ENCODE data around the gene CREB5.

The CREB5 gene

DNA sequence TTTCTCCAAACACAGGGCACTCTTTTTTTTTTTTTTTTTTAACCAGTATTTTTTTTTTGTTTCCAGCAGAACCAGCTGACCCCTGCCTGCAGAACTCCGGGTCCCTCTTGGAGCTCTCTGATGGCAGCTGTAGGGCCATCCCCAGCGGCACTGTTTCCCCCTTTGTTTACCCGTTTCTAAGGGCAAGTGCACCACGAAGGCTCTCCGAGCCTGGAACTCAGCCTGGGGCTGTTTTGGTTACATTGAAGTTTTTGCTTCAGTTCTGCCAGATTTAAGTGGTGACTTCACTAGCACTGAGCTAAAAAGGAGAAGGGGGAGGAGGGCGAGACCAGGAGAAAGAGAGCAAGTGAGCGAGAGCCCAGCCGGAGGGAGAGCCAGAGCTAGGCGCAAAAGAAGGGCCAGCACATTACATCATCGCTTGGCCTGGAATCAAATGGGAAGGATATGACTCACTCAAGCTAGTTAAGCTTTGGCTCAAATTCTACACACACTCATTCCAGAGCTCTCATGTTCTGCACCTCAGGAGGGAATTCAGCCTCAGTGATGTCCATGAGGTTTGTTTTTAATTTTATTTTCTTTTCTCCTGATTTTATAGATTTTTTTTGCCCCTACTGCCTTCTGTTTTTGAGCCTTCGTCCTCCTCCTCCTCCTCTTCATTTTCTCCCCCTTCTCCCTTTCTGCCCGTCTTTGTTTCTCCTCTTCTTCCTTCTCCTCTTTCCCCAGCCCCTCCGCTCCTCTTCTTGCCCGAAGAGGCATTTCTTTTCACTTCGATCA lies 273.5 kb downstream of the CREB5 start:
- peak overlapping the region; percentile 6 to 42 (median 35) for H3K4me3 ChIP-seq
- H3K27ac ChIP-seq, result peak overlapping the region in 19 of 21 experiments; percentile 29 to 85 (median 66)

DNA sequence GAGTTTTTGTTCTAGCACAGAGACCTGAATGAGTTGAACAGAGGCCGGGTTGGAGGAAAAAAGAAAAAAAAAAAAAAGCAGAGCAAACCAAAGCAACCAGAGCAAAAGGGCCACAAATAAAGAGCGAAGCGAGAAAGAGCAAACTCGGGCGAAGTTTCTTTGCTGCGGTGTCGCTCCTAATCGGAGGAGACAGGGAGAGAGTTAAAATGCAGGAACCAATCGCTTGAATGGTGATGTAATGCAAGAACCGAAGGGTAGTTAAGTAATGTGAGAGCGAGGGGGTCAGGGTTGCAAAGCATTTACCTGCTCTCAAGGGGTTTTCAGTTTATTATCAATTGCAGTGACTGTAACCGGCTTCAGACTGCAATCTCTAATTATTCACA lies 274.1 kb downstream of the CREB5 start:
- H3K4me3 ChIP-seq, result peak overlapping the region; percentile 6 to 42 (median 35)
- peak overlapping the region in 19 of 21 experiments; percentile 29 to 85 (median 66) for H3K27ac ChIP-seq

DNA sequence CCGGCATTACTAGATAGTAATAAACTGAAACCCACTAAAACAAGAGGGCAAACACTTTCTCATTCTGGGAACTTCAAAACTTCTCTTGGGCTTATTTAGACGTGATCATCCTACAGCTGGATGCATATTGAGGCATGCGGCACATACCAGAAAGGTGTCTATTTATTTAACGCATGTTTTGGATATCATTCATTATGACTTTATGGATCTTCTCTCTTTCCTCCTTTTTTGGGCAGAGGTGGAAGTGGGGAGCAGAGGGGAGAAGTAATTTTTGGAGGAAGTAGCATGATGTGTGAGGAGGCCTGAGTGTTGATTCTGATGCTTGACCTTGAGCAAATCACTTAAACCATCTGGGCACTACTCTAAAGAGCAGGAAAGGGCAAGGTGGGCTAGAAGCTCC lies 275.2 kb downstream of the CREB5 start:
- peak overlapping the region in 3 of 7 experiments; percentile 35 to 42 (median 38) for H3K4me3 ChIP-seq

GRCh38 chr7:28688174-28688573 lies 275.9 kb downstream of the CREB5 start:
- Histone ChIP-seq H3K27ac (peak overlapping the region in 2 of 21 experiments; percentile 51 to 85), H3K4me3 (peak overlapping the region in 1 of 7 experiments; percentile 35)

More for the DNA sequence above, 275.2 kb downstream of the CREB5 start:
- H3K27ac ChIP-seq, result peak overlapping the region in 6 of 21 experiments; percentile 7 to 85 (median 51)

GRCh38 chr7:28688651-28689050 lies 276.3 kb downstream of the CREB5 start:
- Histone ChIP-seq H3K4me3 (peak overlapping the region in 1 of 7 experiments; percentile 35), H3K27ac (peak overlapping the region in 1 of 21 experiments; percentile 51)

GRCh38 chr7:28695300-28696295 lies 283.3 kb downstream of the CREB5 start:
- H3K4me3 ChIP-seq, result no peak overlapping the region
- no peak overlapping the region for H3K27ac ChIP-seq

GRCh38 chr7:28697913-28698563 lies 285.7 kb downstream of the CREB5 start:
- Histone ChIP-seq H3K4me3 (no peak overlapping the region), H3K27ac (peak overlapping the region in 4 of 21 experiments; percentile 5 to 71 (median 35))

DNA sequence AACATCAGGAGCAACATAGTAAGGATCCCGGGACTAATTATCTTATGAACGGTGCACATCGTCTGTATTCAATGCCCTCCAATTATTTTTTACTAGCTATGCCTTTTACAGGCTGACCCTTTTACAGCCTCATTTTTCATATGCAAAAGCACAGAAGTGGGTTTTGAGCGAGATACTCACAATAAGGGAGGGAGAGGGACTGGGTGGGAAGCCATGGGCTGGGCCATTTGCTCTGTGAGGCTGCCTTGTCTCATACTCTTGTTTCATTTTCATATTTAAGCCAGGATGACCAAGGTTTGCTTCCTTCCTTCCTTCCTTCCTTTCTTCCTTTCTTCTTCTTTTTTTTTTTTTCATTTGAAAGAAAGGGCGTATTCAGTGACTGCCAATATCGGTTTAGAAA lies 286.5 kb downstream of the CREB5 start:
- H3K27ac ChIP-seq, result peak overlapping the region in 2 of 21 experiments; percentile 14 to 39
- H3K4me3 ChIP-seq, result no peak overlapping the region

GRCh38 chr7:28700096-28700495 lies 287.8 kb downstream of the CREB5 start:
- no peak overlapping the region for H3K27ac ChIP-seq
- no peak overlapping the region for H3K4me3 ChIP-seq

DNA sequence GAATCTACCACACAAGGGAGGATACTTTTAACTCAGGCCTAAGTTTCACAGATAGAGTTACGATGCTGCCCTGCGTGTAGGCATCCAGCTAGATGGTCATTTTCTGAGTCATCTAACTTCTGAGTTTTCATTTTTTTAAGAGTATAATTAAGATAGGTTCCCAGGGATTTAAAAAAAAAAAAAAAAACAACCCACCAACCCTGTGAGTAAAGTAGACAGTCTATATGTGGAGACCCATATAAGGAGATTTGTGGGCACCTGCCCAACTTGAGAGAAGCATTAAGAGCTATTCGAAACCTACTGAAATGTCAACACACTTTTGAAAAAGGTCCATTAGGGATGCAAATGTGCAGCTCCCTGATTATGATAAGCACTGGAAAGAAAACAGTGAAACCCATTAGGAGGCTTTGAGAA lies 288.5 kb downstream of the CREB5 start:
- no peak overlapping the region for H3K4me3 ChIP-seq
- H3K27ac ChIP-seq, result peak overlapping the region in 1 of 21 experiments; percentile 26

- Histone ChIP-seq H3K4me3 (no peak overlapping the region), H3K27ac (peak overlapping the region in 2 of 21 experiments; percentile 0 to 4)
These were observed 289.4 kb downstream of the CREB5 start for GRCh38 chr7:28701731-28702130.

DNA sequence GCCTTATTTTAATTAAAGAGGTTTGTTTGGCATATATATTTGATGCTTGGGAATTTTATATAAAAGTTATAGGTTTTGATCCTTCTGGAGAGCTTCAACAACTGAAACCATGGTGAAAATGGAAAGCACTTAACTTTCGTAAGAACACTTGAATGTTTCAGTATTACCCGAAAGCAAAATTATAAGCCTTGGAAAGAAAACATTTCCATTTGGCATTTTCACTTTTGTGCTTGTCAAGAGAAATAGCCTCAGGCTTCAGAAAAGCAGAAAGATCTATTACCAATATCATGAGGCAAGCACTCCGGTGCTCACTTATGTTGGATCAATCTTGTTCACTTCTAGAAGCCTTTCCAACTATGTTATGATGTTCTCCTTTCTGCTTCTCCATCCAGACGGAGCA lies 289.9 kb downstream of the CREB5 start:
- Histone ChIP-seq H3K27ac (peak overlapping the region in 2 of 21 experiments; percentile 0 to 4), H3K4me3 (no peak overlapping the region)

- Histone ChIP-seq H3K27ac (peak overlapping the region in 1 of 21 experiments; percentile 7), H3K4me3 (no peak overlapping the region)
These were observed 290.9 kb downstream of the CREB5 start for GRCh38 chr7:28703037-28703765.

DNA sequence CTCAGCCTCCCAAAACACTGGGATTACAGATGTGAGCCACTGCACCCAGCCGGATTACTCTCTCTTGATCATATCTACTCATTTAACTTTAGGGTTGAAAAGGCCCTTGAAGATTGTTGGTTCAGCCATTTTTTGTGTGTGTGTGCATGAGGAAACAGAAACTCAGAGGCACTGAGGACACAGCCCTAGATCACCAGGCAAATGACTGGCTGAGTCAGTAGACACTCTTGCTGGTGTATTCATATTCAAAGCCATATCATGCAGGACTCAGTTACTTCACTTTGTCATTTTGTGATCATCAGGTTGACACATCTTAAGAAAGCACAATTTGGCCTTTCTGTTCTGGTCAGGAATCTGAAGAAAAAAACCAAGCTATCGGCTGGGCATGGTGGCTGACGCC lies 292.4 kb downstream of the CREB5 start:
- H3K4me3 ChIP-seq, result no peak overlapping the region
- H3K27ac ChIP-seq, result no peak overlapping the region

DNA sequence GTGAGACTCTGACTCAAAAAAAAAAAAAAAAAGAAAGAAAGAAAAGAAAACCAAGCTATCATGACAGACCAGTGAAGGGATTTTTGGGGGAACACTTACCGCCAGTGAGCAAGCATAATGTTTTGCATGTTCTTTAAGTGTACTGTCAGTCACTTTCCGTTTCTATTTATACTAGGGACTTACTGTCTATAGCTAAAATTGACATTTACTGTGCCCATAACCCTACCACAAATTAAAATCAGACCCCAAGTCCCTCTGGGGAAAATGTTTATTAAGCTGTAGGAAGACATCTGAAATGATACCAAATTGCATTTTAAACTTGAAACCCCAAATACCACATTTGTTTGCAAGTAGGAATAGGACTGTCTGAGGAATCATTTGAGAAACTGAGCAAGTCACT lies 293.0 kb downstream of the CREB5 start:
- Histone ChIP-seq H3K27ac (no peak overlapping the region), H3K4me3 (no peak overlapping the region)

DNA sequence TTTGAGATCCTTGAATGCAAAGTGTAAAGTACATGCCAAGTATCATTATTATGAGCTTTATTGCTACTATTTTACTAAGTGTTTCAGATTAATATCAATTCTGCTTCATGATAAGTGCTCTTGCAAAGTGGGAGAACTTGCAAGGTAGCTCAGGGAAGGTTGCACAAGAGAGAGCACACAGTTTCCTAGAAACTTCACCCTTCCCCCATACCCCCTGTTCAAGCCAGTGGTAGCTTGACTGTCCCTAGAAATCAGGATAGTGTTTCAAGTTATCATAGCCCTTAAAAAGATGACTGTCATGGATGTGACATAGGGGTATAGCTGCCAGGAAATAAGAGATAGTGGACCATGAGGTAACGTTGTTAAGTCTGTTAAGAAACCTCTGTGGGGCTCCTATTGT lies 294.3 kb downstream of the CREB5 start:
- Histone ChIP-seq H3K27ac (no peak overlapping the region), H3K4me3 (no peak overlapping the region)

- Histone ChIP-seq H3K27ac (peak overlapping the region in 1 of 21 experiments; percentile 12), H3K4me3 (no peak overlapping the region)
These were observed 295.0 kb downstream of the CREB5 start for GRCh38 chr7:28707291-28707690.

GRCh38 chr7:28708033-28708951 lies 296.0 kb downstream of the CREB5 start:
- no peak overlapping the region for H3K4me3 ChIP-seq
- H3K27ac ChIP-seq, result peak overlapping the region in 3 of 21 experiments; percentile 12 to 39 (median 35)
